HG03521 (cell line): ENCODE measurements around the gene SLC37A3.
A peak's percentile ranks its signal among the peaks of the same experiment; 100 is the strongest.
"Not testable (repeated sequence)": the region's sequence is repeated elsewhere in the genome, so short reads cannot be mapped to it uniquely, and the experiment has no call there.

ENCODE experiments used
- ATAC-seq: cut with Tn5 transposase; IDR thresholded peaks from one replicate; pipeline ENCODE4 v1.9.1; 2021; ENCODE audit warnings: mild to moderate bottlenecking, moderate library complexity; ENCODE audit not compliant: unreplicated experiment

SLC37A3 gene, protein sequence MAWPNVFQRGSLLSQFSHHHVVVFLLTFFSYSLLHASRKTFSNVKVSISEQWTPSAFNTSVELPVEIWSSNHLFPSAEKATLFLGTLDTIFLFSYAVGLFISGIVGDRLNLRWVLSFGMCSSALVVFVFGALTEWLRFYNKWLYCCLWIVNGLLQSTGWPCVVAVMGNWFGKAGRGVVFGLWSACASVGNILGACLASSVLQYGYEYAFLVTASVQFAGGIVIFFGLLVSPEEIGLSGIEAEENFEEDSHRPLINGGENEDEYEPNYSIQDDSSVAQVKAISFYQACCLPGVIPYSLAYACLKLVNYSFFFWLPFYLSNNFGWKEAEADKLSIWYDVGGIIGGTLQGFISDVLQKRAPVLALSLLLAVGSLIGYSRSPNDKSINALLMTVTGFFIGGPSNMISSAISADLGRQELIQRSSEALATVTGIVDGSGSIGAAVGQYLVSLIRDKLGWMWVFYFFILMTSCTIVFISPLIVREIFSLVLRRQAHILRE

GRCh38 chr7:140397784-140398750 lies at the start of gene SLC37A3:
TSS of gene SLC37A3 (minus strand) at chr7:140398530. CDS start at chr7:140382526, 16,004 bp downstream.
- peak; percentile 97 for ATAC-seq

DNA sequence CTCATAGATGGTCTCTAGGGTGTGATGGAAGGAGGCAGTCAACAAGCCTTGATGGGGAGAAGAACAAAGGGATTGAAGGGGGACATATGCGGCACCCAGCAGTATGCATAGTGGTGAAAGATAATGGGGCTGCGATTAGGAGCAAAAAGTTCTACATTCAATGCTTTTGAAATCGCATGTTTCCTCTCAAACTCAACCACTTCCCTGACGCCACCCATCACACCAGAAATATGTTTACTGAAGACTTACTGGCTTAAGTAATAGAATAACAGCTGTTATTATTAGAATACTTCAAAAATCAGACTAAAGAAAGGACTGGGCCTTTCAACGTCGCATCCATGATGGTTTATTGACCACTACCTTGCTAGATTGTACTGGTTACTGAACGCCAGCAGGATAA lies 49.5 kb upstream of the SLC37A3 start:
- no peak for ATAC-seq

GRCh38 chr7:140446467-140446866 lies 48.1 kb upstream of the SLC37A3 start:
- ATAC-seq: no peak

GRCh38 chr7:140441519-140441918 lies 43.2 kb upstream of the SLC37A3 start:
- no peak for ATAC-seq

GRCh38 chr7:140440593-140440992 lies 42.3 kb upstream of the SLC37A3 start:
- no peak for ATAC-seq

DNA sequence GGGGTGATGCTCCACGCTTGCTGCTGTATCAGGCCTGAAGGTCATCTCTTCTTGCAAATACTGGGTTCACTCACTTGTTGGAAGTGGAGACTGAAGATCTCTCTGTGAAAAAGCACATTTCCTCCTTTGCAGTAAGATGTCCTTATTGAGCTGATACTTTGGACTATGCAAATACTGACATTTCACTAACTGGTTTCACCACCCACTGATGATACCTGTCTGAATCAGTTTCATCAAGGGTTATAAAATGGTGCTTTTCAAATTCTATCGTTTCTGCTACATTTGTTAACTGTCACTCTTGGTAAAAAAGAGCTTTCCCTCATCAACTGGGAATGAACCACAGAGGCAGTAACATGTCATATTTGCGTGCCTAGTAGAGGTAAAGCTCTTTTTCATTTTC lies 41.0 kb upstream of the SLC37A3 start:
- ATAC-seq: no peak

DNA sequence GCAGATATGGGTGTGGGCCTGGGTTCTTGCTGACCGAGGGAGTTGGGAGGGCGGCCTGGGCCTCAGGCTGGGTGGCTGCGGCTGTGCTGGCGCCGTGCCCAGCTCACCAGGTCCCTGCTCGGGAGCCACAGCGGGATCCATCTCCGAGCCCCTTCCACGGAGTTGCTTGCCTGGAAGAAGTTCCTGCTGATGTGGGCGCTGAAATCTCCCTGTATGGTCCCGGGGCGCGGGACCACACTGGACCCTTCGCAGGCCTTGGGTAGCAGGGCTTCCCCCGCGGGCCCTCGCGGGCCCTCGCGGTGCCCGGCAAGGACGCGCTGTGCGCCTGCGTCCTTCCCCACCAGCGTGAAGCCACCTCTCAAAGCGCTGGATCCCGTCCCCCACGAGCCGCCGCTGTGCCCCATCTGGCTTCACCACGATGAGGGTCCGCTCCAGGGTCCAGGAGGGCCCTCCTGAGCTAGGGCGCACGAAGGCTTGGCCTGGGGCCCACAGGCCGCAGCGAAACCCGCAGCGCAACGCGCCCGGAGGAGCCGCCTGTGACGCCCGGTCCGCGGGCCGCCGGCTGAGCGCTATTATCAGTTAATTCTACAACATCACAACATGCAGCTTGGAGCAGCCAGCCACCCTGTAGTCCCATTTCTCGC lies 37.0 kb upstream of the SLC37A3 start:
- no peak for ATAC-seq

GRCh38 chr7:140433396-140433795 lies 35.1 kb upstream of the SLC37A3 start:
- no peak for ATAC-seq

DNA sequence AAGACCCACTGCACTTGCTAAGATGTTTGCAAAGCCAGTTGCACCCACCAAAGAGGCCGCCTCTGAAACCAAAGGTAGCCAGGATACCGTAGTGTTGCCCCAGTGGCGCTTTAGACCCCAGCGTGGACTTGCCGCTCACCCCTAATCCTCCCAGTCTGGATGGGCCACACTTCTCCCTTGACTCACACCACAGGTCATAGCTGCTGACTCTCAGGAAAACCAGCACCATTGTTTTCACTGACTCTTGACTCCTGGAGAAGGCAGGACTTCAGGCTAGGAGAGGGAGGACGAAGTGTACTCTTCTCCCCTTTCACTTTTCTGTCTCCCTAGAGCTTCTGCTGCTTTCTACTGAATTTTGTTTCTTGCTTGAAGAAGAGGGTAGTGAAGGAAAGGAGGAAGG lies 27.8 kb upstream of the SLC37A3 start:
- ATAC-seq: no peak

- ATAC-seq: no peak
Measured at GRCh38 chr7:140425718-140426117, 27.4 kb upstream of the SLC37A3 start.

GRCh38 chr7:140423501-140423900 lies 25.2 kb upstream of the SLC37A3 start:
- ATAC-seq: no peak

DNA sequence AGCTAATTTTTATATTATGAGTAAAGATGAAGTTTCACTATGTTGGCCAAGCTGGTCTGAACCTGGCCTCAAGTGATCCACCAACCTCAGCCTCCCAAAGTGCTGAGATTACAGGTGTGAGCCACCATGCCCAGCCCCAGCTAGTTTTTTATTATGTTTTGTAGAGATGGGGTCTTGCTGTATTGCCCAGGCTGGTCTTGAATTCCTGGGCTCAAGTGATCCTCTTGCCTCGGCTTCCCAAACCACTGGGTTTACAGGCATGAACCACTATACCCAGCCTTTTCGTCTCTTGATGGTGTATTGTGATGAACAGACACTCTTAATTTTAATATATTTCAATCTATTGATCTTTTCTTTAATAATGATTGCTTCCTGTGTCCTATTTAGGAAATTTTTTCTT lies 23.2 kb upstream of the SLC37A3 start:
- no peak for ATAC-seq

GRCh38 chr7:140418653-140419052 lies 20.3 kb upstream of the SLC37A3 start:
- ATAC-seq: no peak

- not testable (repeated sequence) for ATAC-seq
Measured at GRCh38 chr7:140418156-140418472, 19.8 kb upstream of the SLC37A3 start.

- no peak for ATAC-seq
Measured at GRCh38 chr7:140417456-140418155, 19.3 kb upstream of the SLC37A3 start.

DNA sequence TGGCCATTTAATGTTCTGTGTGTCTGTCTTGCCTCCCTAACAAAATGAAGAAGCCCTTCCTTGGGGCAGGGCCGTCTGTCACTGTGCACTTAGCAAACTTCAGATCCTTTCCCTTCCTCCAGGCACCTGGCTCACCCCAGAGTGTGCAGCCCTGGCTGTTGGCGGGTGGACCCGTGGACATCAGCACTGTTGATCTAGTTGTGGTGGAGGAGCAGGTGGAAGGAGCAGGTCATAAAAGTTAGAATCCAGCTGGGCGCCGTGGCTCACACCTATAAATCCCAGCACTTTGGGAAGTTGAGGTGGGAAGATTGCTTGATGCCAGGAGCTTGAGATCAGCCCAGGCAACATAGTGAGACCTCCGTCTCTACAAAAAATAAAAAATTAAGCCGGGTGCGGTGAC lies 18.2 kb upstream of the SLC37A3 start:
- no peak for ATAC-seq

DNA sequence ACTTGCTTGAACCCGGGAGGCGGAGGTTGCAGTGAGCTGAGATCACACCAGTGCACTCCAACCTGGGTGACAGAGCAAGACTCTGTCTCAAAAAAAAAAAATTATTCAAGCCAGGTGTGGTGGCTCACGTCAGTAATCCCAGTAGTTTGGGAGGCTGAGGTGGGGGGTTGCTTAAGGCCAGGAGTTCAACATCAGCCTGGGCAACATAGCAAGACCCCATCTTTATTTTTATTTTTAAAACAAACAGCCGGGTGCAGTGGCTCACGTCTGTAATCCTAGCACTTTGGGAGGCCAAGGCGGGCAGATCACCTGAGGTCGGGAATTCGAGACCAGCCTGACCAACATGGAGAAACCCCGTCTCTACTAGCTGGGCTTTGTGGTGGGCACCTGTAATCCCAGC lies 17.5 kb upstream of the SLC37A3 start:
- ATAC-seq: not testable (repeated sequence)

DNA sequence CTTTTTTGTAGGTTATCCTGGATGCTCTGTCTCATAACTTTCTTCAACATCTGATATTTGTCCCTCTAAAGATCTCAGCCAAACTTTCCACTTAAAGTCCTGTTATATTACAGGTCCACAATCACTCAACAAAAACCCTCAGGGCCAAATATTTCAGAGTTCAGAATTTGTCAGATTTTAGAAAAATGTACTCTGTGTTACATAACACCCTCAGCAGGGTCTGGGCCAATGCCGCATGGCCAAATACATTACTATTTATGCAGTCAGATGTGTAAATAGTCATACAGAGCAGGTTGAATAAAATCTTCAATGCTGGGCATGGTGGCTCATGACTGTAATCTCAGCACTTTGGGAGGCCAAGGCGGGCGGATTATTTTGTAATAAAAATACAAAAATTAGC lies 17.0 kb upstream of the SLC37A3 start:
- no peak for ATAC-seq

GRCh38 chr7:140404565-140405065 lies 6.3 kb upstream of the SLC37A3 start:
- no peak for ATAC-seq

DNA sequence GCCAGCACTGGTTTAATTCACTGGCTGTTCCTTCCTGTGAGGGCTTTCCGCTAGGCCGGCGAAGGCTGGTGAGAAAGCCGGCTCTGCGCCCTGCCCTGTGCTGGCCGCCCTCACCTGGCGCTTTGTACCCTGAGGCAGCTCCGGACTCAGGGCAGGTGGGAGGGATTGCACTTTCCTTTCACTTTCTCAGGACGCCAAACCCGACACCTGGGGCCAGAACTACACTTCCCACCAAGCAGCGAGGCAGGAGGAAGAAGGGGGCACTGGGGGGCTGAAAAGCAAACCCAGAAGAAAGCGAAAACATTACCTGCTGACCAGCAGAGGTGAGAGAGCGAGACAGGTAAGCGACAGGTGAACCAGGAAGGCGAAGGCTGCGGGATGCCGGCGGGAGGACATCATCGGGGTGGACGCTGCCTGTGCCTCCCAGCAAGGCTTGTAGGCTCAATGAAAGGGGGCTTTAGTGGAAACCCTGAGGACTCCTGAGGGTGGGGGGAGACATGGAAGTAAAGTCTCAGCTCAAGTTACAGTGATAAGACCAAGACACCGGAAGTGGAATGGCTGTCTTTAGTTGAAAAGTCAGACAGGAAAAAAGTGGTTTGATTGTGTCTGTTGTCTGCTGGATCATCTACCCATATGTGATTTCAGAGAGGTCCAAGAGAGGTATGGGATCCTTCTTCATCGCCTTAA lies 5.7 kb upstream of the SLC37A3 start, which contains the start of gene RAB19:
TSS of gene RAB19 (plus strand) at position 181 of the 687 bp plus-strand sequence. CDS start 3,589 bp downstream, outside the sequence.
- peak; percentile 41 for ATAC-seq
